Stimulated activated naive CD4-positive, alpha-beta T cell (primary cell): ENCODE results near the gene POLR1E.
"Not testable (repeated sequence)": the region's sequence is repeated elsewhere in the genome, so short reads cannot be mapped to it uniquely, and the experiment has no call there.

Experiments used
- DNase-seq, 6 experiments: peaks; one replicate each; lab custom pipeline; 2025; lab: John Stamatoyannopoulos, UW

Gene POLR1E

DNA sequence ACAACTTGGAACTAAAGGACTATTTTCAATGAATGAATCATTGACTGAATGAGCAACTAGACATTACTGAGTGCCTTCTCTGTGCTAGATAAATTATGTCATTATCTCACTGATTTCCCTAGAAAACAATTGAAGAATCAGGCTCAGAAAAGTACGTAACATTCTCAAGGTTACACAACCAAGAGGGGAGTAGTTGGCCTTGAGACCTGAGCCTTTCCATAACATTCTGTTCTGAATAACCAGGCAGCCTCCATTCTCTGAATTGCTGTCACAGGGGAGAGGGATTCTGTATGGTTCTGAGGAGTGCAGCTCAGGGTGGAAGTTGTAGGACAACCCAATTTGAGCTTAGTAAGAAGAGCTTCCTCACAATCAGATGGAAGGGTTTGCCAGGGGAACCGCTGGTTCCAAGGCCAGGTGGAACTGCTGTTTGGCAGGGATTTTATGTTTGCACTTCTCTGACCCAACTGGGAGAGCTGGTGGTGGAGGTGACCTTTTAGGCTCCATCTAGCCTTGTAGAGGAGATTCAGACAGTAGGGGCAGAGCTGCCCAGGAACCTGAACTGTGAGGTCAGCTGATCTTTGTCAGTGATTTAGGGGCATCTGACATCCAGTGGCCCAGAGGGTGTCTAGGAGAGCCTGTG is 16.3 kb downstream of the POLR1E start:
- DNase-seq, result no peak

DNA sequence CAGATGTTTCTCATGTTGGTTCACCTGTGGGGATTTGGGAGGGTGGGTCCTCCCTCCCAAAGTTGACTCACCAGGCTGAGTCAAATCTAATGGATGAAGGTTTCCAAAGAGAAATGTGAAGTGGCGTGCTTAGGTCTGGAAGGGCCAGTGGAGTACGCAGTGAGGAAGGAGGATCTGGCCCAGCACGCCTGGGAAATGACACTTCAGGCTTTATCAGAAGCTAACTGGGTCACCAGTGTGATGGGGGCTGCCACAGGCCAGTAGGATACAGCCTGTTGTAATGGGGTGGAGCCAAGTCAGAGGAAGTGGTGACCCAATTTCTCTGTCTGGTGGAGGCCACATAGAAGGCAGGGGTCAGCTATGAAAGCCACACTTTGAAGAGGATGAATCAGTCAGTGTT is 18.0 kb downstream of the POLR1E start:
- no peak for DNase-seq

DNA sequence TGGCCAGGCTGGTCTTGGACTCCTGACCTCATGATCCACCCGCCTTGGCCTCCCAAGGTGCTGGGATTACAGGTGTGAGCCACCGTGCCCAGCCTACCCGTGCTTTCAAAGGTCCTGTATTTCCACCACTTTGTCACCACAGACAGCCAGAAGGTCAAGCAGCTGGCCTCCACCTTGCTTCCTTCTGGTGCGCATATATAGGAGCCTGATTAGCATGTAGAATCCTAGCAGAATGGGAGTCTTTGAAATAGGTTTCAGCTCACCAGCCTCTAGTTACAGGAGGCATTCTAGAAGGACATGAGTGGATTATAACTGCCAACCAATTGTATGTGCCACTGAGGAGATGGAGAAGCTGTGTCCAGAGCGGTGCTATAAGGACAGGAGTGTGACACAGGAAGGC is 18.9 kb downstream of the POLR1E start:
- DNase-seq, result no peak

DNA sequence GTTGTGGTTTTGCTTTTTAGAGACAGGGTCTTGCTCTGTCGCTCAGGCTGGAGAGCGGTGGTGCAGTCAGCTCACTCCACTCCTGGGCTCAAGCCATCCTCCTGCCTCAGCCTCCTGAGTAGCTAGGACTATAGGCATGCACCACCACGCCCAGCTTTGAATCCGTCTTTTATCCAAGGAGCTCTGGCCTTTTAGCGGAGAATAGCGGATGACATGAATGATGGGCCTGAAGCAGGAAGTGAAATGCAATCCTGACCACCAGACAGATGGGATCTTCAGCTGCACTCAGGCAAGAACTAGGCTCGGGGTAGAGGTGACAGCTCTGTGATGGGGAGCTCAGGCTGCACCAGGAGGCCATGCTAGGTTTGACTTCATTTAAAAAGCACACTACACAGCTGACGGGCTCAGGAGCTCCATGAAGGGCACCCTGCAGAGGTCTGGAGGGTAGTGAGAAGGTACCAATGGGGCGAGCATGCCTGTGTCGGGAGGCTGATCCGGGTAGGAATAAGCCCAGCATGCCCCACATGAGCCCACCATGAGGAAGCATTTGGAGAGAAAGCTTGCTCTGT is 21.9 kb downstream of the POLR1E start:
- no peak for DNase-seq

DNA sequence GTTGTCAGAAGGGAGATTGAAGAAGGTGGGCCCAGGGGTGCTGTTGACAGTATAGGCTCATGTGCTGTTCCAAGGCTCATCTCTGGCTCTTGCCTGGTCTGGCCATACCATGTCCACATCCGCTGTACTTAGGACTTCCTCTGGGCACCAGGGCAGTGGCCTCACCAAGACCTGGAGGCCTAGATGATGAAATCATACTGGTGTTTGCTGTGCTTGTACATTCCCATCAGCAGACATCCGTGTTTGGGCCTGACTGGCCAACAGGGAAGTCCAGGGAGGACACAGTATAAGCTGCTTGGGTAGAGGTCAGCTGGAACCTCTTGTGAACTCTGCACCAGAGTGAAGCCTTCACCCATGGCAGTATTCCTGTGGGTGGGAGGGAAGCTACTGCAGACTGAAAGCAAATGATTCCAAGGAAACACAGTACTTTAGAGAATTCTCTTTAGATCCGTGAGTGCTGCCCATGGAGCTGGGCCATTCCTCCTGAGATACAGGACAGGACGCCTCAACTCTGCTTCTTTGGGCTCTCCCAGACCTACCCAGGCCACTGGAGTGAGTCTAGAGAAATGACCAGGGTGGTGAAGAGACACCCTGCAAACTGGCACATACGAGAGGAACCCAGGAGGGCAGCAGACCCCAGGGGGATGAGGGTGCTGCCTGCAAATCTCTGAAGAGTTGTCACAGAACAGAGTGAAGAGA is 22.5 kb downstream of the POLR1E start:
- no peak for DNase-seq

DNA sequence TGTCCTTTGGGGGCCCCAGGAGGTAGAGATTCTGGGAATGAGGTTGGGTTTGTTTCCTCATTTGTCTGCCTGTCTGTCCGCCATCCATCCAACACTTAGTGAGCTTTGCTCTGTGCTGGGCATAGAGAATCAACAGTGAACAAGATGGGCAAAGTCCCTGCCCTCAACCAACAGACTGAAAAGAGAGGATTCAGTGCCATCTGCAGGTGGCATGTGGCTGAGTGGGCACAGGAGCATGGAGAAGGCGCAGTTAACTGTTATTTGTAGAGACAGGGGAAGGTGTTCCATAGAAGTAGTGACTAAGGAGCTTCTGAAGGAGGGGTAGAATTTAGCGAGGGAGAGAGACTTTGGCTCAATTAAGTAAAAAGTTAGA is 23.1 kb downstream of the POLR1E start:
- no peak for DNase-seq

DNA sequence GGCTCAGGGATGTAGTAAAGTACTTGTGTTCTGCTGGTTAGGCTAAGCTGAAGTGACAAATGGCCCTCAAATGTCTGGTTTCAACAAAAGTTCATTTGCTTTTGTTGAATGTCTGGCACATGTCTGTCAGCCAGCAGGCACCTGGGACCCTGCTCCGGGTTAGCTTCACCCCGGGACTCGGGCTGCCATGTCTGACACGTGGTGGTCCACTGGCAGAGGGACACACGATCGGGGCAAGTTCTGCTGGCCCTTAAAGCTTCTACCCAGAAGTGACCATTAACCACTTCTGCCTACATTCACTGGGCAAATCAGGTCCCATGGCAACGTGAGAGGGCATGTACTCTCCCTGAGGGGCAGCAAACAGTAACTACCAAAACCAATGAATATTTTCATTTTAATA is 23.8 kb downstream of the POLR1E start:
- DNase-seq, result no peak

DNA sequence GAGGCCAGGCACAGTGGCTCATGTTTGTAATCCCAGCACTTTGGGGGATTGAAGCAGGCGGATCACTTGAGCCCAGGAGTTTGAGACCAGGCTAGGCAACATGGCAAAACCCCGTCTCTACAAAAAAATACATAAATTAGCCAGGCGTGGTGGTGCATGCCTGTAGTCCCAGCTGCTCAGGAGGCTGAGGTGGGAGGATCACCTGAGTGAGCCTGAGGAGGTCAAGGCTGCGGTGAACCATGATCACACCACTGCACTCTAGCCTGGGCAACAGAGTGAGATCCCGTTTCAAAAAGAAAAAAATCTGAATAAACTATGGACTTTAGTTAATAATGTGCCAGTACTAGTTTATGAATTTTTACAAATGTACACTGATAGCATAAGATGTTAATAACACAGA is 24.3 kb downstream of the POLR1E start:
- not testable (repeated sequence) for DNase-seq

DNA sequence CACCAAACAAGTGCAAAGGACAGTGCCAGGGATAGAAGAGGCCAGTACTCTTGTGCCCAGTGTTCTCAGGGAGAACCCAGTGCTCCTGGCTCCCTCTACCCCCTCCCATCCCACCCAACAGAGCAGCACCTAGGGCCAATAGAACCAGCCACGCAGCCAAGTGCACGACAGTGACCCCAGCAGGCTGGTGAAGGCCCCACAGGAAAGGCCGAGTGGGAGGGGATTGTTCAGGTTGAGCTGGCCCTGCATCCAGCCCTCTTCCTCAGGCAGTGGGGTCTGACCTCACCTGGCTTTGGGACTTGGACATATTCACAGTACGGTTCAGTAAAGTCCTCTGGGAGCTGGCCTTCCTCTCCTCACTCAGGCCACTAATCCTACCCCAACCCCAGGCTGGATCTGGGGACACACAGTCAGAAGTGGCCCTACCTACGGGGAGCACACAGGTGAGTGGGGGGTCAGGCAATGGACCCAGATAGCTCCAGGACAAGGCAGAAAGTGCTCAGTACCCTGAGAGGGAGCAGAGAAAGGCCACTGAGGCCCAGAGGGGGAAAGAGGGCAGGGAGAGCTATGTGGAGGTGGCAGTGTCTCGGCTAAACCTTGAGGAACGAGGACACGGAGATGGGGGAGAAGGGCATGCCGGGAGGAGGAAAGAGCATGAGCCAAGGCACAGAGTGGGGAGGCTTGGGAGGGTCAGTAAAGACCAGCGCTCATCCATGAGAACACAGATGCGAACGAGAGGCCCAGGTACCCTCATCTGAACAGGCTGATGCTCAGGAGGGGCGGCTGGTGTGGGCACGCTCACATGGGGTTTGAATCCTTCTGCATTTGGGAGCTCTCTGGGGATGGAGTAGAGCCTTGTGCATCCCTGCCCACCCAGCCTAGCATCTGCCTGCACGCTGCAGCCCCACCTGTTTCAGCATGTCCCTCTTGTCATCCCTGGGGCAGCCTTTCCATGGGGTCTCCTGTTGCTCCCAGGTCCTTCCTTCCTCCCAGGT is 25.6 kb downstream of the POLR1E start:
- DNase-seq, result no peak

DNA sequence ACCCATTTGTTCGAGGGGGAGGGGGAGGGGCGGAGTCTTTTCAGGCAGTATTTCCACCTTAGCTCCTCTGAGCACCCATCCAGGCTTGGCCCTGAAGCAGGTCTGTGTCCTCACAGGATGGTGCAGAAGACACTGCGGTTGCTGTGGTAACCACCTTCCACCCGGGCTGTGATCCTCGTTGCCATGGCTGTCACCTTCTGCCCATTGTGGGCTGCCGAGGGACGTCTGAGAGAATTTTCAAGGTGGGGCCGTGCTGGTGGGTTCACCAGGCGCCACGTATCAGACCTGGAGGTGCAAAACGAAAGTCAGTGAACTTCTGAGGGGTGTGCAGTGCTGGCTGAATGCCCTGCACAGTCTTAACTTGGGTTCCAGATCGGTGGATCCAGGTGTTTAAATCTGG is 26.7 kb downstream of the POLR1E start:
- no peak for DNase-seq

DNA sequence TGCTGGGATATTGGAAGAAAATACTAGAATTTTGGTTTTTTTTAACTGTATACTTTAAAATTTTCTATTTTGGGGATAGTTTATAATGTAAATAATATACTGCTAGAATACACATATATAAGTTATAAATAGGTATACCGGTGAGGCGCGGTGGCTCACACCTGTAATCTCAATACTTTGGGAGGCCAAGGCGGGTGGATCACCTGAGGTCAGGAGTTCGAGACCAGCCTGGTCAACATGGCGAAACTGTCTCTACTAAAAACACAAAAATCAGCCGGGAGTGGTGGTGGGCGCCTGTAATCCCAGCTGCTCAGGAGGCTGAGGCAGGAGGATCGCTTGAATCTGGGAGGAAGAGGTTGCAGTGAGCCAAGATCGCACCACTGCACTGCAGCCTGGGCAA is 28.7 kb downstream of the POLR1E start:
- DNase-seq, result not testable (repeated sequence)

DNA sequence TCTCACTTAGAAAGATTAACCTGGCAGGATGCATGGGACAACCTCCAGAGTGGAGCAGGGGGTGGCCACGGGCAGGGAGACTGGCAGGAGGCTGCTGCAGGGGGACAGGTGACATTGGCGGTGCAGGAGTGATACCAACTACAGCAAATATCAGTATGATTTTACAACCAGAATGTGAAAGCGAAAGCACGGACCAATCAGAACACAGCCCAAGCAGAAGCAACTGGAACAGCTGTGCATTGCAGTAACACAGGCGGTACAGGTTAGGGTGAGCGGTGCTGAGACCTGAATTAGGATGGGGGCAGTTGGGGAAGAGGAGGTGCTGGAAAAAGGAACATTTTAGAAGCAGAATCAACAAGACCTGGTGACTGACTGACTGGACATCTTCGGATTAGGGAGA is 29.3 kb downstream of the POLR1E start:
- DNase-seq, result no peak

DNA sequence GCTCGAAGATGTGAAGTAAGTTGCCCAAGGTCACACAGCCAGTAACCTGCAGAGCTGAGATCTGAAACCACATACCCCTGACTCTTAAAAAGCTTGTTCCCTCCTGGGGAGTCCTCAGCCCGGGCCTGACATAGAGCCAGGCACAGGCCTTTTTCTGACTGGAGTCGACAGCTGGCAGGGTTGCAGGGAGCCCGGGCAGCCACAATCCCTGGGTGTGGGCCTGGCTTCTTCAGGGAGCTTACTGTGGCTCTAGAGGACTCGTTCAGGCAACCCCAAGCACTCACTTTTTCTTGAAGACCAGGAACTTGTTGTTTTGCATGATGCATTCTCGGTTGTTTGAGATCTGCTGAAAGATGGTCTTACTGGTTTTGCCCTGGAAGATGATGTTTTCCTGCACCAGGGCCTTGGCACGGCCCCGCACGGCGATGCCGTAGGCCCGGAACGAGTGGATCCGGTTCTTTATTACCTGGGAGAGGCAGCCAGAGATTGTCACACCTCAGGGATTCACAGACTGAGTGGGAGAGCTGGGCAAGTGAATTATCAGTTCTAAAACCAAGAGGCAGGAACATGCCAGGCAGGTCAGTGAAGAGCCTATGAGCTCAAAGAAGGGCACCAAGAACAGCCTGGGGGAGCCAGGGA is 30.0 kb downstream of the POLR1E start:
- no peak for DNase-seq

DNA sequence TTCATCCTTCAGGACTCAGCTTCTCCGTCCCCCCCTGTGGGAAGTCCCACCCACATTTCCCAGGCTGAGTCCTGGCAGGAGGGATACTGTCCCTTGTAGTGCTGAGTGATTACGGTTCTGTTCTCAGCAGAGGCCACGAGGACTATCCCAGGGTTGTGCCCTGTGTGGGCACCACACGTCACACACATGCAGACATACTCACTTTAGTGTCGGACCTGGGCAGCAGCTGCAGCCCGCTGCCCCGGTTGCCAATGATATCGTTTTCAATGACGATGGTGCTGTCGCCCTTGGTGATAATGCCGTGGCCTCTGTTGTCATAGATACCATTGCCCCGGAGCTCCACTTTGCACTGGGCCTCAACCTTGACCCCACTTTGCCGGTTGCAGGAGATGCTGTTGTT is 32.2 kb downstream of the POLR1E start:
- no peak for DNase-seq

DNA sequence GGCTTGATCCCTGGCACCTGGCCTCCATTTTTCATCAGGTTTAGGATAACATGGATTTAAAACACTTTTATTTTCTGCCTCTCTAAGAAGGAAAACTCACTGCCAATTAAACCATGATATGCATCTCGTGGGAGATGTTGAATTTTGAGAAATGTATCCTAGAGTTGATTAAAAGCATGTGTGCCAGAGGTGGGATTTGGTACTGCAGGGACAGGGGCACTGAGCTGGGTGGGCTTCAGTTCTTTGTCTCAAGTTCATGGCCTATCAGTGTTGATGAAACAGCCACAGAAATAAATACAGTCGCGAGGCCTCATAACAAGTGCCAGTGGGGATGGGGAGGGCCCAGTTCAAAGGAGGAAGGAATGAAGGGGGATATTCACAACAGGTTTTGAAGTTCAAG is 34.9 kb downstream of the POLR1E start:
- no peak for DNase-seq

DNA sequence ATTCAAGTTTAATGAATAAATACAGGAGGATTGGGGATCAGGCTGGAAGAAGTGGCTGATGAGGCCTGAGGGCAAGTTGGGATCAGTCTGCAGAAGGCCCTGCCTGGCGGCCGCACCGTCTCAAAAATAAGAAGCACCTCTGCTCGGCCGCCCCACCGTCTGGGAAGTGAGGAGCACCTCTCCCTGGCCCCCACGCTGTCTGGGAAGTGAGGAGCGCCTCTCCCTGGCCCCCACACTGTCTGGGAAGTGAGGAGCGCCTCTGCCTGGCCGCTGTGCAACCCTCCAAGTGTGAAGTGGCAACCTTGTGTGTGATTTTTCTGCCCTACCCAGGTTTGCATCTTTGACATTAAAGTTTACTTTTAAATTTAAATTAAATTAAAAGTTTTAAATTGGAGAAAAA is 35.4 kb downstream of the POLR1E start:
- no peak for DNase-seq

DNA sequence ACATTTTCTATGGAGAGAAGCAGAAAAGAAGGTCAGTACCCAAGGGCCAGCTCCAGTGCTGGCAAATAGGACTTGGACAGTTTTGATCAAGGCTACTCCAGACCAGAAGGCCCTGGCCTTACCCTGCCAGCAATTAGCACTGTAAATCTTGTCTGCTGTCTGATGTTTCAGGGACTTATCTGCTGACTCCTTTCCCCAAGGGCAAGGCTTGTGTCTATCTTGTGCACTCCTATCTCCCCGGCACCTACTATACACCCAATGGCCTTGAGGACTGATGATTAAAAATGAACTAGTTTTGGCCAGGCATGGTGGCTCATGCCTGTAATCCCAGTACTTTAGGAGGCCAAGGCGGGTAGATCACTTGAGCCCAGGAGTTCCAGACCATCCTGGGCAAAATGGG is 37.2 kb downstream of the POLR1E start:
- no peak for DNase-seq

DNA sequence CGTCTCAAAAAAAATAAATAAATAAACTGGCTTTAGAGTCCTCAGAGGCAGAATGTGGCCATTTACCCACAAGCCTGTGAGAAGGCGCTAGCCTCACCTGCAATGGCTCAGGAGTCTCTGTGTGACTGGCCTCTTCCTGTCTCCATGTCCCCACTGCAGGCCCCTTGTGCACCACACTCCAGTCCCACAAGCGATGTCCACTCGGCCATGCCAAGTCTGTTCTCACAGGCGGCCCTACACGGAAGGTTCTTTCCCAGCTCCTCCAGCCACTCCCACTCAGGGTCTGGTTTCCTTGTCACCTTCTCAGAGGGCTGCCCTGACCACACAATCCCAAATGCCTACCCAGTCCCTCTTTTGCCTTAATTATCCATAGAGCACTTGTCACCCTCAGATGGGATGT is 38.2 kb downstream of the POLR1E start:
- DNase-seq, result no peak

DNA sequence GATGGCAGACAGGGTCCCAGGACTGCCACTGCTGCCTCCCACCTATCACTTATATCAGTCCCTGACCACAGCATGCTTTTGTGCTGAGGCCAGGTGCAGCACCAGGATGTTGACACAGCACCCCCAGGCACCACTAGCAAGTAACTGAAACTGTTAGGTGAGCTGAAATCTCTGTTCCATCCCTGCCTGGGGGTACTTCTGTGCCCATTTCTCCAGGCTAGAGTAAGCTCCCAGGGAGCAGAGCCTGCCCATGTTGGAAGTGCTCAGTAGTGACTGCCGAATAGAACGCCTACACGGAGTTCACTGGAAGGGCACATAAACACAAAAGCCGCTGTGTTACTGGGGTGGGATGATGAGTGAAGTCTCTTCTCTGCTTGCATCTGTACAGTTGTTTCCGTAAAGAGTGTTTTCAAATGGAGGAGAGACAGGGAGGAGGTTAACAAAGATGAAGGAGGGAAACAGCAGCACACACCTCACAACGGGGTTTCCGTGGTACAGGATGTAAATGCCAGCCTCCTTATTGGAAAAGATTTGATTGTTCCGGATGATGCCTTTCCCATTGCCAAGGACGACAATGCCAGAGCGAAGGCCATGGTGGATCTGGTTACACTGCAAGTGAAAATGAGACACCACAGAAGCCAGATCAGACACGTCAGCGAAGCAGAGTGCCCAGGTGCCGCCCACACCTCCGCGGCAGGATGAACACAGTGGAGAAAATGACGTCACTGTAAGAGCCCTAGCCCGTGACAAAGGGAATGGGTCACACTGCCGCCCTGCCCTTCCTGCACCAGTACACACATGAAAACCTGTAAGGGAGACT is 43.1 kb downstream of the POLR1E start:
- DNase-seq, result peak in 2 of 6 experiments; percentile 7 to 15

DNA sequence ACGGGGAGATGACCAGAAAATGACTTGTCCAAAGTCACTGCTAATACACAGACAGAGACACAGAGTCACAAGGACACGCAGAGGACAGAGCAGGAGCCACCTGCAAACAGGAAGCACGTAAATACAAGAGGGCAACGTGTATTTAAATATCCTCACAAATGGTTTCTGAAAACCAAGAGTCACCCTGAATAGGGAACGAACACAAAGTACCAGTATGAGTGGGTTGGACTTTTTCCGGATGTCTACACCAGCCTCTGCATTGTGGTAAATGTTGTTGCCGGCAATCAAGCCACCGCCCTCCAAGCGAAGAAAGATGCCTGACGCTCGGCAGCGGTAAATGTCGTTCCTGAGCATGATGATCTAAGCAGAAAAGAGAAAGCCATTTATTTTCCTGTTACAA is 46.0 kb downstream of the POLR1E start:
- no peak for DNase-seq

DNA sequence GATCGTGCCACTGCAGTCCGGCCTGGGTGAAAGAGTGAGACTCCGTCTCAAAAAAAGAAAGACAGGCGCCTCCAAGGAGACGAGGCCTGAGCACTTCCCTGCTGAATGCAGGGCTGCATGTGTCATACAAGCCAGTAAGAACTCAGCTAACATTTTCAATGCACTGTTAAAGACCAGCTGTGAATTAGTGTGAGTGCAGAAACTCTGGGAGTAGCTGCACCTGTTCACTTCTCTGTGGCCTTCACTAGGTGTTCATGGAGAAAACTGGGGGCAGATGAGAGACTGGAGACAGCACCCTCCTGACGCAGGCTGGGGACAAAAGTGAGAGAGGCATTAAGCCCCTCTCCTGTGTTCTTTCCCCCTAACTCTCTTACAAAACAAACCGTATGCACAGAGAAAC is 48.7 kb downstream of the POLR1E start:
- DNase-seq, result no peak
